Measurements from ENCODE around the gene TOM1.

Gene TOM1

DNA sequence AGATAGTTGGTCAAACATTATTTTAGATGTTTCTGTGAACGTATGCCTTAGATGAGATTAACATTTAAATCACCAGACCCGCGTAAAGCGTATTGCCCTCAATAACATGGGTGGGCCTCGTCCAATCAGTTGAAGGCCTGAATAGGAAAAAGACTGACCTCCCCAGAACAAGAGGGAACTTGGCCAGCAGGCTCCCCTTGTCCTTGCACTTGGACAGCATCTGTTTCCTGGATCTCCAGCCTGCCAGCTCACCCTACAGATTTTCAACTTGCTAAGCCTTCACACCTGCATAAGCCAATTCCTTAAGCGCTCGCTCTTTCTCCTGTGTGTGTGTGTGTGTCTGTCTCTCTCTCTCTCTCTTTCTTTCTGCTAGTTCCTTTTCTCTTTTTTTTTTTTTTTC lies 8.2 kb downstream of the TOM1 start:
- no peak for DNase-seq

DNA sequence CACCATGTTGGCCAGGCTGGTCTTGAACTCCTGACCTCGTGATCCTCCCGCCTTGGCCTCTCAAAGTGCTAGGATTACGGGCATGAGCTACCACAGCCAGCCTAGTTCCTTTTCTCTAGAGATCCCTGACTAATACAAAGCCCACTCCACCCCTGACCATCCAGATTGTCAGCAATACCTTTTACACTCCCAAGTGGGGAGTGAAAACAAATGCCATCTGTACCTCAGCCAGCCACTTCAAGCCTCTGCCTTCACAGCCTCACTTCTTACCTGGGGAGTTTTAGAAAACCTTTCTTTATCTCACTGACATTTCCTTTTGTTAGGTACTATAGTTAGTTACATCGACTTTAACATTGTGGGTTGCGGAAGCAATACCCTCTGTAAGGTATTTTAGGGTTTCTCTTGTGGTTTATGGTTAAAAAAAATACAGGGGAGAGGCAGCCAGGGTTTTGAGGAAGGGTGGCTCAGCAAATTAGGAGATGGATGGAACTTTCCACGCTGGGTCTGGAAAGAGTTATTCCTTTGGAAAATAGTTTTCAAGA lies 8.9 kb downstream of the TOM1 start:
- no peak for DNase-seq

DNA sequence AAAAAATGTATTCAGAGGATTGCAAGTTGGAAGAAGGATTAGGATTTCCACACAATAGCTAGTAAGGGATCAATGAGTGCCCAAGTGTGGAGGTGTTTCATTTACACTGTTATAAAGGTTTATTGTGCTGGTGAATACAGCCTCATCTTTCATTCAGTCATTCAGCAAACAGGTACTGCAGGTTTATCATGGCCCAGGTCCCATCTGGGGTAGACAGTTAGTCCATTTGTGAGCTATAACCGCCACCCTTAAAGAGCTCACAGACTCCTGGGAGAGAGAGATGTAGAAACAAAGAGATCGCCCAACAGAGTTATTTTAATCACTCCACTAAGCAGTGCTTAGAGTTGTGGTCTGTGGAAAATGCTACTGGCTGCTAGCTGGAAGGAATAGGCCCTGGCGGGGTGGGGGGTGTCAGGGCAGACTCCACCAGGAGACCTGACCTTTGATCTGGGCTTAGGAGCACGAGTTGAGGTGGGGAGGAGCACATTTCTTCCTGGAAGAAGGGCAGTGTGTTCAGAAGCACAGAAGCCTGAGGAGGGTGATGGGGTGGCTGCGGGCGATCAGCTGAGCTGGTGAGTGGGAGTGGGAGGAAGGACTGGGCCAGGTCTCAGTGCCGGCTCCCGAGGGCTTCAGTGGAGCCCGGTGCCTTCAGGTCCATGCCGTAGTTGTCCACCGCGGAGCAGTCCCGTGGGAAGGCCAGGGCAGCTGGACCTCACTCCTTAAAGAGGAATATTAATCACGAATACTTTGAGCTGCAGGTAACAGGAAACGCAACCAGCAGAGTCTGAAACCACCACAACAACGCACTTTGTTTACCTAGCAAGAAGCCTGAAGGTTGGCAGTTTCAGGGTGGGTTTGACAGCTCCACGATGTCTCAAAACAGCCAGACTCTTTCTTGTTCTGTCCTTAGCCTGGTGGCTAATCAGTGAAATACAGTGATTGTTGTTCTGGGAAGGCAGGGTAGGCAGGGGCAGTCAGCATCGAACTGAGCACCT lies 11.2 kb downstream of the TOM1 start:
- DNase-seq, result peak; percentile 31

DNA sequence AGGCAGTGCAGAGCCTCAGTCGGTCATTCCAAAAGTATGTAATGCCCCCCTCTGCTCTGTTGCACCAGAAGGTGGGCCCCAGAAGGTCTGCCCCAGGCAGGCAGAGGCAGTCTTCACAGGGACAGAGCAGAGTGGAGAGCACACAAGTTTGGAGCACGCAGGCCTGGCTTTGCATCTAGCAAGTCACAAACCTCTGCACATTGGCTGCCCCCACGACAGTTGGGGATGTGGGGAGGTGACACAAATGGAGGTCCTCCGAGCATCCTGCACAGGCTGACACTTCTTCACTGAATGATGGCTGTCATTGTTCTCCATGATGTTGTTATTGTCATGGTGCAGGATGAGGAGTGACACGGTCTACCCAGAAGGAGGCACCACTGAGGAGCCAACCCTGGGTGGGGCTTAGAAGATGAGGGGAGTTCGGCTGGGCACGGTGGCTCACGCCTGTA lies 11.9 kb downstream of the TOM1 start:
- DNase-seq, result no peak

DNA sequence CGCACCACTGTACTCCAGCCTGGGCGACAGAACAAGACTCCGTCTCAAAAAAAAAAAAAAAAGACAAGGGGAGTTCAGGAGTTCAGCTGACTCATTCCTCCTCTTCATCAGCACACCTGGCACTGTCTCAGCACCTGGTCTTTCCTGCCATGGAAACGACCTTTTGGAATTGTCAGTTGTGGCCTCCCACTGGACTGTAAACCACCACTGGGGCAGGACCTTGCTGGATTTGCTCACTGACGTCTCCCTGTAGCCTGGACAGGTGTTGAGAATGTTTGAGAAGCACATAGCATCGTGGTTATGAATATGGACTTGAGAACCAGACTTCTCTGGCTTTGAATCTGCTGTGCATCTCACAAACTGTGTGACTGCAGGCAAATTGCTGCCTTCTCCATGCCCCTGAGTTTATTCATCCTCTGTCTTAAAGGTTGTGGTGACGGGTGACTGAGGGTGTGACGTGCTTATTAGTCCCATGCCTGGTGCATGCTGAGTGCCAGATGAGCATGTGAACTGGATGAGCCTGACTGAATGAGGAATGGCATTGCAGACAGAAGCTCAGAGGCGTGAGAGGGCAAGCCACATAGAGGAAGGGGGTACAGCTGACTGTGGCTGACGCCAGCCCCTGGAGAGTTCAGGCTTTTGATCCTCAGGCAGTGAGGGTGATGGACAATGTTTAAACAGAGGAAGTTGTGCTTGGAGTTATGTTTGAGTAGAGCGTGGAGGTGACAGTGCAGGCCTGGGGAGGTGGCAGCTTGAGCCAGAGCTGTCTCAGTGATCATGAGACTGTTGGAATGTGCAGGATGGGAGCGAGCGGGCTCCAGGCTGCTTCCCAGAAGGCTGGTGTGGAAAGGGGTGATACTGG lies 12.7 kb downstream of the TOM1 start:
- peak; percentile 78 for DNase-seq

DNA sequence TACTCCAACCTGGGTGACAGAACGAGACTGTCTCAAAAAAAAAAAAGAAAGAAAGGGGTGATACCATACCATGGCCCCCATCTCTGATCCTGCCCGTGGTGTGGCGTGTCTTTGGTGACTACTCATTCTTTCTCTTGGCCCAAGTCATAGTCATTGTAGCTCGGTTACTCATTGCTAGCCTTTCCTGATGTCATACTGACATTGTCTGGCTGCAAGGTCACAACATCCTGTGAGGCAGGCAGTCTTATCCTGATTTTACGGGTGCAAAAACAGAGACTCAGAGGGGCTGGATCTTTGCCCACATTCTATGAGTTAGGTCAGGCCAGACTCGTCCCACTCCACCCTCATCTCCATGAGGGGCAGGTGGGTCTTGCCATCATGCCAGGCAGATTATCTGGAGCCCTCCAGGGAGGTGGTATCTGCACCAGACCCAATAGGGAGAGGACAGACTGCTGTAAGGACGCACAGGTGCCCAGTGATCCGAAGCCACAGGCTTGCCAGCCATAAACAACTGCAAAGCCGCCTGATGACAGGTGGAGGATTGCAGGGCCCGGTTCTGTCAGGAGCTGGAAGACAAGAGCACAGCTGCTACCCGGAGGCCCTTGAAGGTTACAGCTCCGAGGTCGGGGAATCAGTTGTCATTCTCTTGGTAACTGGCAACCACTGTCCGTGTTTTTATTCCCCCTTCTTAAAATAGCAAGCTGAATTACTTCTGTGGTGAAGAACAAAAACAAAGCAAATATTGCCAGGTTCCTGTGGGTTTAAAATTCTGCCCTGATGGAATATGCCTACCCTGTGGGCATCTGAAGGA lies 13.8 kb downstream of the TOM1 start:
- peak; percentile 91 for DNase-seq

DNA sequence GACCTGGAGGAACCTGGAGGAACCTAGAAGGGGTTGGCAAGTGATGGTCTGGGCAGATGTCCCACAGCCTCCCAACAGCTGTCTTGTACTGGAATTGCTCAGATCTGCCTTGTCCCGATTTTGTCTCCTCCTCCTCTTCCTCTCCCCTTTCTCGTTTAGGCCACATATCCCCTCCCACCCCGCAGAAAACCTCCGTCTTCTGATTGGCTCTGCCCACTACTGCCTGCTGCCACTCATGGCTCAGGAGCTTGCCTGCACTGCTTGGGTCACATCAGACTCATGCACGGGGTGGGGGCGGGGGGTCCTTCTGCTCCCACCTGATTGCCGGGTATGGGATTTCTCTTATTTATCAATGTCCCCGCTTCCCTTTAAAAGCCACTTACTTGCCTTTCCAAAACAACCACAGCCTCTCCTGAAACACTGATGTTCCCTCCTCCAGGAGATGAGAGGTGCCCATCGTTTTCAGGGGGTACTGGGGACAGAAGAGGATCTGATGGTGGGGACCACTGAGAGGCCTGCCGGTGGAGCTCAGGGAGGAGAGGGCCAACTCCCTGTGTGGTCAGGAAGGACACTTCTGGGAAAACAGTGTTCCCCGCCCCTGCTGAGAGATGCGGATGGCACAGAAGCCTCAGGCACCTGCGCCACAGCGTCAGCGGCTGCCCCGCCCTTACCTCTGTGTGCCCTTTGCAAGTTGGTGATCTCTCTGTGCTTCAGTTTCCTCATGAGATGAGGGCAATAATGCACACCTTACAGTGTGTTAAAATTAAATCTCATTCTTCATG lies 14.7 kb downstream of the TOM1 start:
- peak; percentile 62 for DNase-seq

DNA sequence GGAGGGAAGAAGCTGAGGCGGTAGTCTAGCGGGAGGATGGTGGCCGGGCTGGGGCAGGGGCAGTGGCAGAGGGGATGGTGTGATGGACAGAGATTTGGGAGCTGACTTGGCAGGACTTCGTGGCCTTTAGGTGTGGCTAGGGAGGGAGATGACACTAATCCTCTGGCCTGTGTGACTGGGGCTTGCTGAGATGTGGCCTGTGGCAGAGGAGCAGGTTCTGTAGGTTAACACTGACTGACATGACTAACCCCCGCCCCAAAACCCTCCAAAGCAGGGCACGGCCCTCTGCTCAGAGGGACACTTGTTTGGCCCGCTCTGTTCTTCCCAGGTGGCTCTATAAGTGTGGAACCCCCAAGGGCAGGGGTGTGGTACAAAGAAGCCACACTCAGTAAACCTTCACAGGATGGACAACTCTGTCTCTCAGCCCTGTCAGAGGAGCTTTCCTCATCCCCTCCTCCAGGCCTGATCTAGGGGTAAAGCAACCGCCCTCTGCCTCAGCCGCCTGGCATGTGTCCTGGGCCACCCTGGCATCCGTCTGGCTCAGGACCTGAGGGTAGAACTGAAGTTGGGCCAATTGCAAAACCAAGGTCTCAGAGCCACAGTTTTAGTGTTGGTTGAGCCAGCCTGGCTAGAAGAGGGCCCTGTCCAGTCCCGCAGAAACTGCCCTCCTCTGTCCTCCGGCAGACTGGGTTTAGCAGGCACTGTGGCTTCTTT lies 15.6 kb downstream of the TOM1 start:
- DNase-seq, result no peak

DNA sequence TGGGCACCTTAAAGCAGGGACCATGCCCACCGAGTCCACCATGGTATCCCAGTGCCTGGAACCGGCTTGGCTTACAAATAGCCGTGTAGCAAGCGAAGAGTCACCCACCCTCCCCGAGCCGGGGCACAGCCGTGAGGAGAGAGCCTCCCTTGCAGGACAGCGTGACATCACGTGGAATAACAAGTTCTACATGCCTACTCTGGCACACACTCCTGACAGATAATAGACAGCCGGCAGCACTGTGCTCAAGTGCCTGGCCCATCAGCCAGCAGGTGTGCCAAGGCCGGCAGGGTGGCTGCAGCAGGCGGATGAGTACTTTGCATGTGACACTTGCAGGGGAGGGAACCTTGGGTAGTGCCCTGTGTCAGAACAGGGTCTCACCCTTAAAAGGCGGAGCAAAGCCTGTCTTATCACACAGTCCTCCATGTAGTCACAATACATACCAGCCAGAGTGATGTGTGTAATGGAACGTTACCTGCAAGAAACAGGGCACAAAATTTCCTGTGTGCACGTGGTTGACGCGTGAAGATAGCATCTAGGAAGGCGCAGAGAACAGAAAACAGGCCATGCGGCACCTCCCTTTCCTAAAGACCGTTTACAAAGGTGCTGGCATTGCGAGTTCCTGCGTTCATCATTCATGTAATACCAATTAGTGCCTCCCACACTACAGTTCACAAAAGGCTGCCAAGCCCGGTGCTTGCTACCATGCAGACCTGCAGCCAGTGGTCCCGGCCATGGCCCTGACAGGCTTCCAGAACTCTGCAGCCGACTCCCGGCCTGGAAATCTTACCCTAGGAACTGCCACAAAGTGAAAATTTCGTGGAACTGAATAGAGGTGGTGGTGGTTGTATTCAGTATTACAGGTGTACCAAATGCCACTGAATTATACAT lies 16.4 kb downstream of the TOM1 start:
- DNase-seq, result peak; percentile 92

DNA sequence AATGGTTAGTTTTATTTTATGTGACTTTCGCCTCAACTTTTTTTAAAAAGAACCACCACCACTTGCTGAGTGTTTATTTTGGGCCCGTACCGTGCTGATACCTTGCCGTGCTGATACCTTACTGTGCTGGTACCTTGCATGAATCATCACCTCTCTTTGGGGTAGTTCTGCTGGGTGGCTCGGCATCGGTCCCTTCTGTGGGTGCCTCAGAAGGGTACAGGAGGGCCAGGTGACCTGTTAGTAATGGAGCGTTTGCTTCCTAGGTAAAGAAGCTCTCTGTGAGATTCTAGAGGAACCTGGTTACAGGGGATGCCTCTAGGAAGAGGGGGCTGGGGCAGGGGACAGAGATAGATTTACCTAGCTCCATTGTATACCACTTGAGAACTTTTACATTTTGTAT lies 17.1 kb downstream of the TOM1 start:
- DNase-seq, result no peak

DNA sequence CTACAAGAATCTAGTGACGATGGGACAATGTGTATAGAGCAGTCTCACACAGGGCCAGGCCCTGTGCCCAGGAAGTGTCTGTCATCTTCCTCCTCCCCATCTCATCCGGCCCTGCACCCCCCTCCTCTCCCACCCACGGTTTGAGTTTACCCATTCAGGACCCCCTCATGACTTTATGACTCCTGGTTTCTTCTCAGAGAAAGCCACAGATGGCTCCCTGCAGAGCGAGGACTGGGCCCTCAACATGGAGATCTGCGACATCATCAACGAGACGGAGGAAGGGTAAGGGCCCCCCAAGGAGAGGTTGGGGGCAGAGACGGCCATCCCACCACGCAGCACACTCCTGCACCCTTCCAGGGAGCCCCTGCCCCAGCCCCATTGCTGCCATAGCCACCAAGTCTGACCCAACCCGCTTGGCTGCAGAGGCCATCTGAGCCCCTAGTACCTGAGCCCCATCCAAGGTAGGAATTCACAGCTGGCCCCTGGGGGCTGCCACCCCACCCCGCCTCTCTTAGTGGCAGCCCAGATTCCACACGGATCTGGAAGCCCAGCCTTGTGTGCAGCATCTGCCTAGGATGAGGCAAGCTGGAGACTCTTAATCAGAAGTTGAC lies 18.1 kb downstream of the TOM1 start:
- DNase-seq, result no peak

DNA sequence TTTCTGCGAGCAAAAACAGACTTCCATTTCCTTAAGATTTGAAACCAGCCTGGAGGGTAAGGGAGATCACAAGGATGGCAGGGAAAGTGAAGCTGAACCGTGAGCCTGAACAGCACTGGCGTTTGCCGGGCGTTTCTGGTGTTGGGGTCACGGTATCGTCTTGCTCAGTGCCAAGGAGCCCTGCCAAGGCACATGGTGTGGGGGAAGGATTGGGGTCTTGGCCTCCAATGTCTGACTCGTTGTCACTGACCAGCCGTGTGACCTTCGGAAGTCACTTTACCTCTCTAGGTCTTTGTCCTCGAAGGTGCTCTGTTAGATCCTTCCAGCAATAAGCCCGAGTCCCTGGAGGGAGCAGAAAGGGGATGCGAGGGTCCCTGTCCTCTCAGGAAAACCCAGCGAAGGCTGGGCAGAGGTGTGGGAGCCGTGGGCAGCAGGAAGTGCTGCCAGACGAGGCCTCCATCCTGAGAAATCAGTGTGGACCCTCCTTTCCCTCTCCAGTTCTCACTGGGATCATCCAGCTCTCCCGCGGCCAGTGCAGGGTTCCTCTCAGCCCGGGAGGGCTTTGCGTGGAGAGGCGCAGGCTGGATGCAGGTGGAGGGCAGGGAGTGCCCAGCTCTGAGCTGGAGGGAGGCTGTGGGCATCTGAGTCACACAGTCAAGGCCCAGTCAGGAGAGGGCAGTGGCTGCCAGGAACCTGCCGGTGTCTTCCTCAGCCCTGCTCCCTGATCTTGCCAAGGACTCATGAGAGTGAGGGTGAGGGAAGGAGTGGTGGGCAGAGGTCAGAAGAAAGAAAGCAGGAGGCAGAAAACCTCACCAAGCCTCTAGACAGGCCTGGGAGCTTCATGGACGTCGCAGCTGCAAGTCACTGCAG lies 18.9 kb downstream of the TOM1 start:
- no peak for DNase-seq

DNA sequence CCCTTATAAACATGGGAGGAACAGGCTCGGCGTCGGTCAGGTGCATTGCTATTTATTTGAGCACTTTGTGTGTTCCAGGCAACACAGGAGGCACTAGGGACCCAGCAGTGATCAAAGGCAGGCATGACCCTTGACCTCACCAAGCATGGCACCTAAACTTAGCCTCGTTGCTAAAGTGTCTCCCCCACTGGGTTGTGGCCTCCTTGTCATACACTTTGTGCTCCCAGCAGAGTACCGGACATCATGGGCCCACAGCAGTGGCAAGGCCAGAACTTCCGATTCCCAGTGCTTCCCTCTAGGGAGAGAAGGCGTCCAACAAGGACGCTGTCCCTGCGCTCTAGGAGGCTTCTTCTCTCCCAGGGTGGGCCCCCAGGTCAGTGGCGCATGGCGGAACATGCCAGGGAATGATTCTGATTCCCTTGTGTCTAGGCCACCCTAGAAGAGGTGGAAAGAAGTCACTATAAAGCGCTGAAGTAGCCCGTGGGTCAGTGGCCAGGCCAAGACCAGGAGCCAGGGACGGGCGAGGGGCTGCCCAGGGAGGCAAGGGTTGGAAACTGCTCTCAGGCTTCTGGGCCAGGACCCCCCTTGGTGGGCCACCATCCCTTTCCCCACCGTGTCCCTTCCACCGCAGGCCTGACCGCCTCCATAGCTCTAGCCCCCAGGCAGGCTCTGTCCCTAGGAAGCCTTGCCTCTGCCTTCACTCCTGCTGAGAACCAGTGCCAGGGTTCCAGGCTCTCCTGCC lies 19.7 kb downstream of the TOM1 start:
- DNase-seq, result no peak

DNA sequence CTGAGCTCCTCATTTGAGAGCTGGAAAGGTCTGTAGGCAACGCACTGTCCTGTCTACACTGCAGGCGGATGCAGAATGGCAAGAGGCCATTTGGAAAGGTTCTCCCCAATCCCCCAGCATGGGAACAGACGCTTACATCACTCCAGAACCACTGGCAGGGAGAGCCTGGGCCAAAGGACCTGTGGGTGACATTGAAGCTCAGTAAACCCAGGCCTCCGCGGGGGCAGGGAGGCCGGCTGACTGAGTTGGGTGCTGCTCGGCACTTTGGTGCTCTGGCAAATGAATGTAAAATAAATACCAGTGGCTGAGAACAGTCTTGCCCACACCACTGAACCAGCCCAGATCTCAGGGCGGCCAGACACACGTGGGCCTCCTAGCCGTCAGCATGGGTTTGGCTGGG lies 22.4 kb downstream of the TOM1 start:
- DNase-seq, result no peak

DNA sequence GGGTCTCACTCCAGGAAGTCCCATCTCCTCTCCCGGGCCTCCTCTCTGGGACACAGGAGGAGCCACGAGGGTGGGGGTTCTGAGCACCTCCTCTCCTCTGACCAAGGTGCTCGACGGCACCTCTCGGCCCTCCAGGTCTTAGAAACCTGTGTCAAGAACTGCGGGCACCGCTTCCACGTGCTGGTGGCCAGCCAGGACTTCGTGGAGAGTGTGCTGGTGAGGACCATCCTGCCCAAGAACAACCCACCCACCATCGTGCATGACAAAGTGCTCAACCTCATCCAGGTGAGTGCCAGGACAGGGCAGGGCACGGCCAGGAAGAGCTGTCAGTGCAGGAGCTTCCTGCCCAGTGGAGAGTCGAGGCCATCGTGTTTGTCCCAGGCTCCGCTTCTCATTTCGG lies 23.2 kb downstream of the TOM1 start:
- DNase-seq, result no peak

DNA sequence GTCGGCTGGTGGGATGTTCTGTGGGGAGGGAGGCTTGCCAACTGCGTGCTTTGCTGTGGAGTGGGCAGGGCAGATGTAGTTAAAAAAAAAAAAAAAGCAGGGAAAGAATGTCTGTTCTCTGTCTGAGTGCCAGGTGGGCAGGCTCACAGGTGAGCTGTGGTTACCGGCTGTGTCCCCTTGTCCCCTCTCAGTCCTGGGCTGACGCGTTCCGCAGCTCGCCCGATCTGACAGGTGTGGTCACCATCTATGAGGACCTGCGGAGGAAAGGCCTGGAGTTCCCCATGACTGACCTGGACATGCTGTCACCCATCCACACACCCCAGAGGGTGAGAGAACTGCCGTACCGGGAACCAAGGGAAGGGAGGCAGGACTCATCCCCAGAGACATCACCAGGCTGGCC lies 23.6 kb downstream of the TOM1 start:
- DNase-seq, result no peak

DNA sequence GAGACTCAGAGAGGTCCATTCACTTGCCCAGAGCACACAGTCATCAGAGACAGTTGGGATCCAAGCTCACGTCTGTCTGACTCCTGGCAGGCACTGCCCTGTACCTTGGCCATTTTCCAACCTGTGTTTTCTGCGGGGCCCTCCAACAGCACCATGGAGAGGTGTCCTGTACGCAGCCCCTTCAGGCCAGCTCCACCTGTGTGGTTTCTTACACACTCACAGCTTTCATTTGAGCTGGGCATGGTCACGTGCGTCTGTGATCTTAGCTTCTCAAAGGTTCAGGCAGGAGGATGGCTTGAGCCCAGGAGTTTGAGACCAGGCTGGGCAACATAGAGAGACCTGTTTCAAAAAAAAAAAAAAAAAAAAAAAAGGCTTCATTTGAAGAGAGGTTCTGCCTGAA lies 24.4 kb downstream of the TOM1 start:
- DNase-seq, result no peak

DNA sequence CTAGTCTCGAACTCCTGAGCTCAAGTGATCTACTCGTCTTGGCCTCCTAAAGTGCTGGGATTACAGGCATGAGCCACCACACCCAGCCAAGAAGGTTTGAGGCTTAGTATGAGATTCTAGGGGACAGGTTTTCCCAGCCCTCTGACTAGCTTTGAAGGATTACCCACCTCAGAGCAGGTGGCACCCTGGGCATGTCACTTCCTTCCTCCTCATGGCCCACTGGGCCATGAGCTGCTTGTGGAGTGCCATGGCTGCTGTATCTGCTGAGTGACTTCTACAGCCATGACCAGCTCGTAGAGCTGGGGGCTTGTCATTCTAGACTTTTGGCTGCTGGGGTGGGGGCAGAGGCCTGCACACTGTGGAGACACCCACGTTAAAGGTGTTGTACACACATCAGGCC lies 25.1 kb downstream of the TOM1 start:
- DNase-seq, result no peak
